SK-N-SH (cell line): ENCODE measurements around the gene NIN. TPM values are rescaled to one million over a fixed set of nuclear protein-coding genes. Genes with fewer than 3 reads are reported as not detected.
A peak's percentile ranks its signal among the peaks of the same experiment; 100 is the strongest.

Experiments
- CTCF ChIA-PET: fragments of 300-600, 350-600 bp; formaldehyde crosslinking; extraction: SDS; loops from one replicate; lab custom pipeline; 2021; lab: Yijun Ruan, JAX
- POLR2A ChIA-PET: fragments of 350-600 bp; sonication (Branson Sonifier 250); formaldehyde crosslinking; extraction: SDS; loops from one replicate; lab custom pipeline; 2020; ENCODE audit warnings: antibody characterized with exemption, inconsistent platforms; lab: Yijun Ruan, JAX
- DNase-seq: peaks from one replicate; pipeline ENCODE4 v3.0.0; 2012
- H2AFZ ChIP-seq: fragments of 200-600 bp; sonication (generic); 2 replicates; pipeline ENCODE4 v1.8.1; 2016; ENCODE audit warnings: antibody characterized with exemption, mild to moderate bottlenecking, low read depth
- H3F3A ChIP-seq: fragments of 200-600 bp; sonication (generic); replicated peaks from 2 replicates; pipeline ENCODE3; 2016; ENCODE audit warnings: antibody characterized with exemption, mild to moderate bottlenecking; ENCODE audit not compliant: insufficient read depth
- H3K27ac ChIP-seq, 2 experiments: fragments of 200-500 bp in 1 of 2; fragments of 200-600 bp in 1 of 2; sonication (Bioruptor generic) in 1 of 2; sonication (generic), shearing (Covaris generic) in 1 of 2; 2 replicates each; pipeline versions ENCODE4 v1.5.1 to v1.6.1; 2014 to 2016; ENCODE audit warnings: low read depth in 2 of 2, inconsistent platforms in 1 of 2, low read length in 1 of 2, mild to moderate bottlenecking in 1 of 2, mixed read lengths in 1 of 2
- H3K27me3 ChIP-seq: fragments of 200-600 bp; sonication (generic), shearing (Covaris generic); 2 replicates; pipeline ENCODE4 v1.6.1; 2016; ENCODE audit warnings: mixed run types; ENCODE audit not compliant: insufficient read depth
- H3K36me3 ChIP-seq, 2 experiments: fragments of 200-500 bp in 1 of 2; fragments of 200-600 bp in 1 of 2; sonication (Bioruptor generic) in 1 of 2; sonication (generic) in 1 of 2; replicated peaks in 1 of 2; 2 replicates each; pipeline versions ENCODE3 to v1.5.1; 2014 to 2016; ENCODE audit warnings: low read length in 1 of 2, mild to moderate bottlenecking in 1 of 2; ENCODE audit not compliant: insufficient read depth in 2 of 2, control insufficient read depth in 1 of 2
- H3K4me1 ChIP-seq, 2 experiments: fragments of 200-500 bp in 1 of 2; fragments of 200-600 bp in 1 of 2; sonication (Bioruptor generic) in 1 of 2; sonication (generic), shearing (Covaris generic) in 1 of 2; 2 replicates each; pipeline versions ENCODE4 v1.5.1 to v1.6.1; 2014 to 2016; ENCODE audit warnings: low read depth in 1 of 2, low read length in 1 of 2, mixed run types in 1 of 2; ENCODE audit not compliant: insufficient read depth in 2 of 2, control insufficient read depth in 1 of 2
- H3K4me2 ChIP-seq: fragments of 200-600 bp; sonication (generic), shearing (Covaris generic); 2 replicates; pipeline ENCODE4 v1.6.1; 2017; ENCODE audit warnings: mixed run types
- H3K4me3 ChIP-seq, 2 experiments: fragments of 200-500 bp in 1 of 2; fragments of 200-600 bp in 1 of 2; sonication (Bioruptor generic) in 1 of 2; sonication (generic), shearing (Covaris generic) in 1 of 2; 2 replicates each; pipeline versions ENCODE4 v1.5.1 to v1.8.1; 2014 to 2016; ENCODE audit warnings: low read depth in 2 of 2, inconsistent platforms in 1 of 2, low read length in 1 of 2, mild to moderate bottlenecking in 1 of 2, mixed read lengths in 1 of 2, moderate library complexity in 1 of 2
- H3K79me2 ChIP-seq: fragments of 200-600 bp; sonication (generic); 2 replicates; pipeline ENCODE4 v1.8.1; 2017; ENCODE audit warnings: mild to moderate bottlenecking; ENCODE audit not compliant: insufficient read depth
- H3K9ac ChIP-seq: fragments of 200-600 bp; sonication (generic); 2 replicates; pipeline ENCODE4 v1.6.1; 2017; ENCODE audit warnings: mixed run types
- H3K9me2 ChIP-seq: fragments of 200-600 bp; sonication (generic); 2 replicates; pipeline ENCODE4 v1.6.1; 2017; ENCODE audit warnings: mixed run types
- H3K9me3 ChIP-seq: fragments of 200-600 bp; sonication (generic); 2 replicates; pipeline ENCODE4 v1.6.1; 2017; ENCODE audit warnings: mixed run types, mild to moderate bottlenecking, moderate library complexity
- H4K20me1 ChIP-seq: fragments of 200-600 bp; sonication (generic); 2 replicates; pipeline ENCODE4 v1.6.1; 2017; ENCODE audit warnings: mild to moderate bottlenecking, mixed run types; ENCODE audit not compliant: insufficient read depth
- ELF1 ChIP-seq: IDR thresholded peaks from 2 replicates; pipeline ENCODE4 v1.4.0; 2012
- EP300 ChIP-seq, 2 experiments: IDR thresholded peaks; 2 replicates each; pipeline versions ENCODE4 v1.4.0 to v1.6.1; 2012; ENCODE audit warnings: borderline replicate concordance in 1 of 2, low read depth in 1 of 2, low read length in 1 of 2
- EZH2phosphoT487 ChIP-seq: fragments of 200-600 bp; sonication (generic); IDR thresholded peaks from 2 replicates; pipeline ENCODE4 v1.6.1; 2017; ENCODE audit warnings: low read depth, mixed run types, mild to moderate bottlenecking, antibody characterized with exemption, moderate library complexity, borderline replicate concordance
- FOSL2 ChIP-seq: IDR thresholded peaks from 2 replicates; pipeline ENCODE4 v1.4.0; 2012; ENCODE audit warnings: low read depth, mild to moderate bottlenecking, moderate library complexity, borderline replicate concordance
- FOXJ3 ChIP-seq: sonication (generic); formaldehyde crosslinking; IDR thresholded peaks from 2 replicates; pipeline ENCODE4 v1.5.1; 2020; ENCODE audit warnings: mild to moderate bottlenecking, missing genetic modification reagents
- FOXM1 ChIP-seq: IDR thresholded peaks from 2 replicates; pipeline ENCODE4 v1.4.0; 2012; ENCODE audit warnings: low read depth, mild to moderate bottlenecking
- GABPA ChIP-seq: IDR thresholded peaks from 2 replicates; pipeline ENCODE4 v1.4.0; 2012; ENCODE audit warnings: low read depth, mild to moderate bottlenecking
- IRF3 ChIP-seq: fragments of 150-350 bp; IDR thresholded peaks from 2 replicates; pipeline ENCODE4 v1.6.1; 2016; ENCODE audit warnings: mild to moderate bottlenecking, low read depth, low read length
- JUND ChIP-seq: IDR thresholded peaks from 2 replicates; pipeline ENCODE4 v1.4.0; 2012
- MEF2A ChIP-seq: IDR thresholded peaks from 2 replicates; pipeline ENCODE4 v1.4.0; 2012; ENCODE audit warnings: low read depth, borderline replicate concordance
- RCOR1 ChIP-seq: fragments of 150-350 bp; IDR thresholded peaks from 2 replicates; pipeline ENCODE4 v1.6.1; 2017; ENCODE audit warnings: antibody characterized with exemption, low read length
- RFX5 ChIP-seq: IDR thresholded peaks from 2 replicates; pipeline ENCODE4 v1.6.1; 2012; ENCODE audit warnings: mild to moderate bottlenecking, improper control_type of control experiment, low read length
- RXRA ChIP-seq: IDR thresholded peaks from 2 replicates; pipeline ENCODE4 v1.4.0; 2012; ENCODE audit warnings: low read depth, mild to moderate bottlenecking, borderline replicate concordance
- SIN3A ChIP-seq: IDR thresholded peaks from 2 replicates; pipeline ENCODE4 v1.6.1; 2012; ENCODE audit warnings: low read depth, mild to moderate bottlenecking, low read length, moderate library complexity, borderline replicate concordance
- TCF12 ChIP-seq: IDR thresholded peaks from 2 replicates; pipeline ENCODE4 v1.4.0; 2012
- TEAD4 ChIP-seq: IDR thresholded peaks from 2 replicates; pipeline ENCODE4 v1.4.0; 2012; ENCODE audit warnings: mild to moderate bottlenecking, borderline replicate concordance; ENCODE audit not compliant: insufficient read depth
- USF1 ChIP-seq: IDR thresholded peaks from 2 replicates; pipeline ENCODE4 v1.4.0; 2012; ENCODE audit warnings: low read depth, borderline replicate concordance
- YY1 ChIP-seq: IDR thresholded peaks from 2 replicates; pipeline ENCODE4 v1.4.0; 2012; ENCODE audit warnings: low read depth, mild to moderate bottlenecking
- WGBS: methylation state at CpG from one replicate; pipeline ENCODE4 v1.1.6; 2017; ENCODE audit warnings: low lambda C conversion rate; 5-methylcytosine and 5-hydroxymethylcytosine counted together
- polyA plus RNA-seq, 3 experiments: library from polyadenylated mRNA; depleted of rRNA; stranded (reverse); fragments of >200 nt; gene quantifications; 2 replicates each; pipeline ENCODE4 v1.2.3, GENCODE V29; 2012
- TF ChIP-seq, protein P1 (sequence below): IDR thresholded peaks from 2 replicates; pipeline ENCODE4 v1.4.0; 2012; ENCODE audit warnings: low read depth, borderline replicate concordance
- TF ChIP-seq, protein P2 (sequence below): IDR thresholded peaks from 2 replicates; pipeline ENCODE4; 2012

The NIN gene
- polyA plus RNA-seq, 1 of the 3 experiments (the other 2 are of a cell fraction): 10.0 TPM

DNA sequence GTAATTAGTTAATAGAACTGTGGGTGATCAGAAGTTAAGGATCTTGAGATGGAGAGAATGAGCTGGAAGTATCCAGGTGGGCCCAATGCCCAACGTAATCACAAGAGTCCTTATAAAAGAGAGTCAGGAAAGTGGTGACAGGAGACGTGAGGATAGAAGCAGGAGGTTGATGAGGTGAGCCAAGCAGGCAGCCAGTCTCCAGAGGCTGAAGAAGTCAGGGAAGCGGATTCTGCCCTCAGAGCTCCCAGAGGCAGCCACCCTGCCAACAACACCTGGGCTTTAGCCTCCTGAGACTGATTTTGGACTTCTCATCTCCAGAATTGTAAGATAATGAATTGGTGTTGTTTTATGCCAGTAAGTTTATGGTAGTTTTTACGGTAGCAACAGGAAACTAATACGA, 152.8 kb downstream of the NIN start:
- CTCF ChIA-PET: no interaction called here
- DNase-seq: no peak
- Histone ChIP-seq H2AFZ (peak overlapping the region; percentile 85), H3K27ac (peak overlapping the region; percentile 73 to 84; a peak in 3 of 4 replicates), H3K79me2 (no peaks in the 10 kb centered on the region), H4K20me1 (no peaks in the 10 kb centered on the region), H3F3A (peaks cover 24% of the 10 kb centered on the region), H3K36me3 (no peaks in the 10 kb centered on the region), H3K4me2 (peak overlapping the region; percentile 74; the same call in 1 of the 2 replicates), H3K4me1 (peaks cover 0 to 15% of the 10 kb centered on the region in 2 experiments; a peak in 3 of 4 replicates), H3K9me3 (no peaks in the 10 kb centered on the region; the same call in 1 of the 2 replicates), H3K27me3 (no peaks in the 10 kb centered on the region), H3K9ac (peak overlapping the region; percentile 46; the same call in 1 of the 2 replicates), H3K9me2 (no peaks in the 10 kb centered on the region), H3K4me3 (no peak overlapping the region)
- POLR2A ChIA-PET: interaction anchor here (1.7 kb wide), 1 partner anchor 10 kb away, joined by 6 read pairs; the partner anchor contains the start of gene SAV1
- TF ChIP-seq EZH2phosphoT487 (no peak), FOXM1 (no peak), GABPA (no peak), MEF2A (no peak), TCF12 (no peak), YY1 (no peak), RCOR1 (no peak), USF1 (no peak), FOXJ3 (CRISPR knock-in tag) (no peak), JUND (no peak), IRF3 (no peak), RXRA (no peak), SIN3A (no peak), TEAD4 (no peak), FOSL2 (no peak), RFX5 (no peak), EP300 (IDR thresholded peaks at IDR 0.05; ENCODE audit: borderline replicate concordance in 1 of 2, low read depth in 1 of 2, low read length in 1 of 2) (no peak), ELF1 (no peak)
- TF ChIP-seq, protein P1, sequence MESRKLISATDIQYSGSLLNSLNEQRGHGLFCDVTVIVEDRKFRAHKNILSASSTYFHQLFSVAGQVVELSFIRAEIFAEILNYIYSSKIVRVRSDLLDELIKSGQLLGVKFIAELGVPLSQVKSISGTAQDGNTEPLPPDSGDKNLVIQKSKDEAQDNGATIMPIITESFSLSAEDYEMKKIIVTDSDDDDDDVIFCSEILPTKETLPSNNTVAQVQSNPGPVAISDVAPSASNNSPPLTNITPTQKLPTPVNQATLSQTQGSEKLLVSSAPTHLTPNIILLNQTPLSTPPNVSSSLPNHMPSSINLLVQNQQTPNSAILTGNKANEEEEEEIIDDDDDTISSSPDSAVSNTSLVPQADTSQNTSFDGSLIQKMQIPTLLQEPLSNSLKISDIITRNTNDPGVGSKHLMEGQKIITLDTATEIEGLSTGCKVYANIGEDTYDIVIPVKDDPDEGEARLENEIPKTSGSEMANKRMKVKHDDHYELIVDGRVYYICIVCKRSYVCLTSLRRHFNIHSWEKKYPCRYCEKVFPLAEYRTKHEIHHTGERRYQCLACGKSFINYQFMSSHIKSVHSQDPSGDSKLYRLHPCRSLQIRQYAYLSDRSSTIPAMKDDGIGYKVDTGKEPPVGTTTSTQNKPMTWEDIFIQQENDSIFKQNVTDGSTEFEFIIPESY: no peak
- TF ChIP-seq, protein P2, sequence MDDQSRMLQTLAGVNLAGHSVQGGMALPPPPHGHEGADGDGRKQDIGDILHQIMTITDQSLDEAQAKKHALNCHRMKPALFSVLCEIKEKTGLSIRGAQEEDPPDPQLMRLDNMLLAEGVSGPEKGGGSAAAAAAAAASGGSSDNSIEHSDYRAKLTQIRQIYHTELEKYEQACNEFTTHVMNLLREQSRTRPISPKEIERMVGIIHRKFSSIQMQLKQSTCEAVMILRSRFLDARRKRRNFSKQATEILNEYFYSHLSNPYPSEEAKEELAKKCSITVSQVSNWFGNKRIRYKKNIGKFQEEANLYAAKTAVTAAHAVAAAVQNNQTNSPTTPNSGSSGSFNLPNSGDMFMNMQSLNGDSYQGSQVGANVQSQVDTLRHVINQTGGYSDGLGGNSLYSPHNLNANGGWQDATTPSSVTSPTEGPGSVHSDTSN: no peak
- WGBS: 82% methylated on average over 5 of the region's 5 CpGs
